HG03135 (cell line): ENCODE data around the gene CTCF.

ENCODE experiments used
- ATAC-seq: cut with Tn5 transposase; IDR thresholded peaks from one replicate; pipeline ENCODE4 v1.9.1; 2021; ENCODE audit warnings: mild to moderate bottlenecking, moderate library complexity; ENCODE audit not compliant: unreplicated experiment

Gene CTCF

DNA sequence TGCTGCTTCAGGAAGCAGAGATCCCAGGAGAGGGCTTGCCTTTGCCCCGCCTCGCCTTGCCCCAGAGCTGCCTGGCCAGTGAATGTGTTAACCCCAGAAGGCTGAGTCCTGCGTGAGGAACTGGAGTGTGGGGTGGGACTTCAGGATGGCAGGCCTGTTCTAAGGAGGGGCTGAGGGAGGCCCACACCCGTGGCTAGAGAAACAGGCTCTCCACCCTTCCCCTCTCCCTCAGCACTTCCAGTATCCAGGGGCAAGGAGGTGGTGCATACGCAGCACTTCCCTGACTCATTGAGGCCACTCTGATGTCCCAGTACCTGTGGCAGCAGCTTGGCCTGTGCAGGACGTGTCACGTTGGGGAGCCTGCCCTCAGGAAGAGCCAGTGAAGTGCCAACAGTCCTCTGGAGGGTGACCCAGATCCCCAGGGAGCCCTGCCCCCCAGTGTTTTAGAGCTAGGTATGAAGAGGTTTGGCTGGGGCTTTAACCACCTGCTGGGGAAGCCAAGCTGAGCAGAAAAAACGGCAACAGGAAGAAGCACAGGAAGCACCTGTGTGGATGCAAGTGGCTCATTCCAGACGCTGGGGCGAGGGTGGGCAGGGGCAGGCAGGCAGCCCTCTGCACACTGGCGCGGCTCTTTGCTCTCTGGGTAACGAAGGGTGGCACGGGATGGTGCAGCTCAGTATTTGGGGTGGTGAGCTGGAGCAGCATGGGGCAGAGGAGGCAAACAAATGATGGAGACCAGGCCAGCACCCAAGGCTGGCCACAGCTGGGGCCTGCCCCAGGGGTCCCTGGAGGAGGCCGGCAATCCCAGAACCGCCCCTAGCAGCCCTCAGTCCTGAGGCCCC, 14.7 kb upstream of the CTCF start:
- ATAC-seq = peak; percentile 47

DNA sequence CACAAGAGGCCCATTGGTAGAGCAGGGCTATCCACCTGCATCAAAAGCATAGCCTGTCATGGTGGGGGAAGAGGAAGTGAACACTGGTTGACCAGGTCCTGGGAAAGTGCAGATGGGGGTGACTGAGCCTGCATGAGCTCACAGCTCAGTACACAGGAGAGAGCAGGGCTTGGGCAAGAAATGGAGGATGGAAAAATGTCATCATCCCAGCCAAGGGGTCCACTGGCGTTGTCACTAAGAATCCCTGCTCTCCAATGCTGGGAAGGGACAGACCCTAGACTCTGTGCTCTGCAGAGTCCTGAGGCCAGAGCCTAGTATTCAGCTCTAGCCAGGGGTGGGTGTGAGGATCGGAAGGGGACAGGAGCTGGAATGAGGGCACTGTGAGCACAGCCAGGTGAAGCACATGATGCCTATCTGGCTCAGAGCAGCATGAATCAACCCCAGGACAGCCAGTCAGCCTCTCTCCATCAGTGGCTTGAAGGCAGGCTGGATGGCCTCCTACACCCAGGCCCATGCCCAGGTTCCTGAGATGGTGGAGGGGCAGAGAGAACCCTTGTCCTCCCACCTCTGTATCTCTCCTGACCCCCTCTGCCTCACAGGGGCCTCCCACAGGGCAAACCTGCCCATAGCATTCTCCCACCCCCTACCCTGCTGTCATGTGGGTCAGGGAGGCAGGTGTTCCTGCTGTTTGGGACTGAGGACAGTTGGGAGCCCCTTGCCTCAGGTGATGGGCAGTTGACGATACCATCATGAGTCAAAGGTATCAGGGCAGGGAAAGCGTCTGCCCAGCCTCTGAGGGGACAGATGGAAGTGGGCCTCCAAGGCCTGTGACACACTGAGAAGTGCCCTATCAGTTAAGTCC, 13.8 kb upstream of the CTCF start:
- ATAC-seq = peak; percentile 34

DNA sequence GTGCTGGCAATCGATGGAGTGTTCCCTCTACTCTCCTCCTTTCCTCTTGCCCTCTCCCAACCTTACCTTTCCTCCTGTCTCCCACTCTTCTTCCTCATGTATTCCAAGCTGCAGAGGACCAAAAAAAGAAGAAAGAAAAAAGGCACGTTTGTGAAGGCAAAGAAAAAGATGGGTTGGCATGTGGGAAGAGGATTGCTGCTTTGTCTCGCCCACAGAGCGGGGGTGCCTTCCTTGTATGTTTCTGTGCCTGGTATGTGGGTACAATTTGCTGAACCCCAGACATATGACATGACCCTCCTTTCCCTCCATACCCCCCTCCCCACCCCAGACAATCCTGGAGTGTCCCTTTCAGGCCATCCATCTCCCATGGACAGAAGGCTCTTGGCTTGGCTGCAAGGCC, 13.1 kb upstream of the CTCF start:
- no peak for ATAC-seq

DNA sequence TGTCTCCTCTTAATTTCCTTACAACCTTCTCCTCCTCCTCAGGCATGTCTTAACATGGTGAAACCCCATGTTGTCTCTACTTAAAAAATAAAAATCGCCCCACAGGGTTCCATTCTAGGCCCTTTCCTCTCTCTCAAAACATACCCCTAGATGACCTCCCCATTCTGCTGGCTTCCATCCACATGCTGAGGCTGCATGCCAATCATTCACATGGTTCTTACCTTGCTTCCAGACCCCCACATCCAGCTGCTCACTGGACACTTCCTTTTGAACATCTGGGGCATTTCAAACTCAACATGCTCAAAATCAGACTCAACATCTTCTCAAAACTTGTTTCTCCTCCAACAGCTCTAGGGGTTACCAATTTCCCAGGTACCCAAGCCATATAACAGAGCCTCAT, 12.4 kb upstream of the CTCF start:
- no peak for ATAC-seq

DNA sequence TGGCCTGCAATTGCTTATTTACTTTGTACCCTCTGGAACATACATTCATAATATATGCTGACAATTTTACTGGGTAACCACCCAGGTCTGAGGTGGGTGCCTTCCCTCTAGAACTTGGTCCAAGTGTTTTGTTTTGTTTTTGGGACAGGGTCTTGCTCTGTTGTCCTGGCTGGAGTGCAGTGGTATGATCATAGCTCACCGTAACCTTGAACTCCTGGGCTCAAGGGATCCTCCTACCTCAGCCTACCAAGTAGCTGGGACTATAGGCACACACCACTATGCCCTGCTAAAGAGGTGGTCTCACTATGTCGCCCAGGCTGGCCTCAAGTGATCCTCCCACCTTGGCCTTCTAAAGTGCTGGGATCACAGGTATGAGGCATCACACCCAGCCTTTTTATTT, 11.2 kb upstream of the CTCF start:
- ATAC-seq = no peak

DNA sequence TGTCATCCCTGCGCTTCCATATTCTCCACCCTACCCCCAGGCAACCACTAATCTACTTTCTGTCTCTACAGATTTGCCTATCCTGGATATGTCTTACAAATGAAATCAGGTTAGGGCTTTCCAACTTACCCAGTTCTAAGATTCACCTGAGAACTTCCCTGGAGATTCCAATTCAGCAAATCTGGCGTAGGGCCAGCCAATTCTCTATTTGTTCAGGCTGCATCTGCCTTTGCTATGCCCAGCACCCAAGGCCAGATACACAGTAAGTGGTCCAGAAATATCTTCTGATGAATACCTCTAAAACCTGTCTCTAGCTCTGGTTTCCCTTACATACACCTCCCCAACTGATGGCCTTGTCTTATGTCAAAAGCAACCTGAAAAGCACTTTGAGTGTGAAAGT, 10.4 kb upstream of the CTCF start:
- no peak for ATAC-seq

DNA sequence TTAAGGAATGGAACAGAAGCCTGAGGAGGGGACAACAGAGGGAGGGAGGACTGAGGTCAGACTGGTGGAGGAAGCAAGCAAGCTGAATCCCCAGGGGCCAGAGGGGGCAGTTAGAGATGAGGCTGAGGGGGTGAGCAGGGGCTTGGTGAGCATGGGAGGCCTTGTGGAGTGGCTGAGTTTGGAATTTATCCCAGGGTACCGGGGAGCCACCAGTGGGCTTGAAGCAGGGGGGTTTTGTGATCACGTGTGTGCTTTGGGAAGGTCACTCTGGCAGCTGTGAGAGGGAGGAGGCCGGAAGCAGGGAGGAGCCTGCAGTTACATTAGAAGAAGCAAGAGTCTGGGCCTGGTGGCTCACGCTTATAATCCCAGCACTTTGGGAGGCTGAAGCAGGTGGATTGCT, 9.8 kb upstream of the CTCF start:
- no peak for ATAC-seq

DNA sequence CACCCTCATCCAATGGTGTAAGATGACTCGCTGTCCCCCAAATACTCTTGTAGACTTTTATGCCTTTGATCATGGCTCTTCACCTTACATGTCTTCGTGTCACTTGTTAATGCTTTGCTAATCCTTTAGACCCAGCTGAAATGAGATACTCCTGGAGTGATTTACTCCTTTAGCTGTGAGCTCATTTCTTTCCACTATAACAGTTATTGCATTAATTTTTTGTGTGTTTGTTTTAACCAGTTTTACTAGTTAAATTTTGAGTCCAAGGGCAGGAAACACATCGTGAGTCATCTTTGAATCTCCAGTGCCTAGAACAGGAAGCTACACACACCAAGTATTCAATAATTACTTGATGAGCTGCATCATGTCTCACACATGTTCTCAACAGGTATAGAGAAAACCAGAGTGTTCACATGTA, 6.5 kb upstream of the CTCF start:
- no peak for ATAC-seq

DNA sequence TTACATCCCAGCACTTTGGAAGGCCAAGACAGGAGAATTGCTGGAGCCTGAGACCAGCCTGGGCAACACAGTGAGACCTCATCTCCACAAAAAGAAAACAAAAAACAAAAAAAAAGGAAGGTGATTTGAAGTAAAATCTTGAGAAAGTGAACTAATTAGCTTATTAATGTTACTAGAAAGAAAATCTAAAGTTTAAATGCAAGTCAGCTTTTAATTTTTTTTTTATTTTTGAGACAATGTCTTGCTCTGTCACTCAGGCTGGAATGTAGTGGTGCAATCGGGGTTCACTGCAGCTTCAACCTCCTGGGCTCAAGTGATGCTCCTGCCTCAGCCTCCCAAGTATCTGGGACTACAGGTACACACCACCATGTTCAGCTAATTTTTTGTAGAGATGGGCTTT, 3.5 kb upstream of the CTCF start:
- ATAC-seq = no peak

DNA sequence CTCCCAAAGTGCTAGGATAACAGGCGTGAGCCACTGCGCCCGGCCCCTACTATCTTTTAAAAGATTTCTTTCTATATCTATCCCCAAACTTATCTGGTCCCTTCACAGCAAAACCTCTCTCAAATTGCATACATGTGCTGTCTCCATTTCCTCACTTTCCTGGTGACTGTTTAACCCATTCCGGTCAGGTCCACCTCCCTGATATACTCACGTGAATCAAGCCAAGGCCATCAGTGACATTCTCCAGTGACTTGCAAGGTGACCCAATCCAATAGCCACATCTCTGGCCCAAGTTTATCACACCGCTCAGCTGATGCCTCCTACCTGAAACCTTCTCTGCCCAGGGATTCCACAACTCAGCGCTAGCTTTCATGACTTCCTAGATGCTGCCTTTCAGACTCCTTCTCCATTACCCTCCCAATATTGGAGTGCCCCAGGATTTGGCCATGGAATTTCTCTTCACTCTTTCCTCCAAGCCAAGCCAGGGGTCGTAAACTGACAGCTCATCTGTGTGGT, 1.4 kb upstream of the CTCF start:
- no peak for ATAC-seq

DNA sequence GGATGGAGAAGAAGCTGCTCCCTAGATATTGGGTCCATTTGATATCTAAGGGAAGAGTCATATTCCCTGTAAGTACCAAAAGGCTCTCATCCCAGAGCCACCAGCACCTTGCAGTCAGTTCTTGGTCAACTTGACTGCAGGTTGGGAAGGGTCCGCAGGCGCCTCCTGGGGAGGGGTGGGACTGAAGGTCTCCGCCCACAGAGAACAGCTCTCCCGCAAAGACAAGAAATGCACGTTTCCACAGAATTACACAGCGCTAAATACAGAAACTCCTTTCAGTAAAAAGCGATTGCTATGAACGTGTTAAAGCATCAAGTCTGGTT, 864 bp upstream of the CTCF start:
- no peak for ATAC-seq

DNA sequence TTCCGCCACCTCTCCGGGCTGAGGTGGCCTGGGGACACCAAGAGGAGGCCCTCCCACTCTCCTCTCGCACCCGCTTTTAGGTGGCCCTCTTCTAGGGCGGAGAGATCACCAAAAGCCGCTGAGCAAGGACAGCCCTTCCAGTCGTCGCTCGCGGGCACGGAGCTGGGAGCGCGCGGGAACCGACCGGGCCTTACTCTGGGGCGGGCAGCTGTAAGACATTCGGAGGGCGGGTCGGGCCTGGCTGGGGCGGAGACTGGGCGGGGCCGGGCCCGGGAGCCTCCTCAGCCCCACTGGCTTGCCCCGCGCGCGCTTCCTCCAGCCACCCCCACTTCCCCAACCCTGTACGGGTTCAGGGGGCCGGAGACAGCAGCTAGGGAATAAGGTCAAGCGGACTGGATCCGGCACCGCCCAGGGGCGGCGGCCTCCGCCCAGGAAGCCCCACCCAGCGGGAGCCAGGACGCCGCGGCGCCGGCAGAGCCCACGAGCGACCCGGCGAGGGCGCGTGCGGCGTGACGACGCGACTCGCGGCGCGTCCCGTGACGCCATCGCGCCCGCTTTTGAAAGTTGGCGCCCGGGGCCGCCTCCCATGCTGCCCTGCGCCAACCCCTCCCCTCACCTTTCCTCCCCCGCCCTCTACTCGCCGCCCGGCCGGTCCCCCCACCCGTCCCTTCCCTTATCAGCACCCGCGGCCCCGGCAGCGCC, 351 bp upstream of the CTCF start:
- peak; percentile 78 for ATAC-seq

DNA sequence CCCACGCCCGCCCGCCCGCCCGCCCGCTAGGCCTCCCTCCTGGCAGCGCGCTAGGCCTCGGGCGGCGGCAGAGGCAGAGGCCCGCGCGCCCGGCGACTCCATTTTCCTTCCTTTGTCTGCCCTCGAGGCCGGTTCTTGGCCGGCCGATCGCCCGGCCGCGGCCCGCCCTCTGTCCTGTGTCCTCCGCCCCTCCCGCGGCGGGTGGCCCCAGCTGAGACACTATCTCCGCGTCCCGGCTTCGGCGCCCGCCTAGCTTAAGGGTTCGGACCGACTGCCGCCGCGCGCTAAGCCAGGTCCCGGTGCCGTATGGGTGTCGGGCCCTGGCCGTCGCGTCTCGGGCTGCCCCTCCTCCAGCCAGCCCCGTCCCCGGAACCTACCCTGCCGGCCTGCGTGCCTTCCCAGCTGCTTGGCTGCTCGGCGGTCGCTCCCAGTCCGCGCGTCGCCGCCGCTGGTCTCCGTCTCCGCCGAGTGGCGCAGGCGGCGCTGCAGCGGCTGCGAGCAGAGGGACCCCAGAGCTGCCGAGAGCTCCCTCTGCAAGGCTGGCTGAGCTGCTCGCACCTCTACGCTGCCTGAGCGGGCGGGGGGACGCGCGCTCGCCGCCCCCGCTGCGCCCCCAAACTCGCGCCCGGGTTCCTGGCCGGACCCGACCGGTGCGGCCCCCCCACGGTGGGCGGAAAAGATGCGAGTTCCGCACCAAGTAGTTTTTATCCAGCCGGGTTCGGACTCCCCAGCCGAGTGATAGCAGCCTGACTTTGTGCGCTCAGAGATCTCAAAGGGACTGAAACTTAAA, 787 bp downstream of the CTCF start:
- peak; percentile 14 for ATAC-seq

DNA sequence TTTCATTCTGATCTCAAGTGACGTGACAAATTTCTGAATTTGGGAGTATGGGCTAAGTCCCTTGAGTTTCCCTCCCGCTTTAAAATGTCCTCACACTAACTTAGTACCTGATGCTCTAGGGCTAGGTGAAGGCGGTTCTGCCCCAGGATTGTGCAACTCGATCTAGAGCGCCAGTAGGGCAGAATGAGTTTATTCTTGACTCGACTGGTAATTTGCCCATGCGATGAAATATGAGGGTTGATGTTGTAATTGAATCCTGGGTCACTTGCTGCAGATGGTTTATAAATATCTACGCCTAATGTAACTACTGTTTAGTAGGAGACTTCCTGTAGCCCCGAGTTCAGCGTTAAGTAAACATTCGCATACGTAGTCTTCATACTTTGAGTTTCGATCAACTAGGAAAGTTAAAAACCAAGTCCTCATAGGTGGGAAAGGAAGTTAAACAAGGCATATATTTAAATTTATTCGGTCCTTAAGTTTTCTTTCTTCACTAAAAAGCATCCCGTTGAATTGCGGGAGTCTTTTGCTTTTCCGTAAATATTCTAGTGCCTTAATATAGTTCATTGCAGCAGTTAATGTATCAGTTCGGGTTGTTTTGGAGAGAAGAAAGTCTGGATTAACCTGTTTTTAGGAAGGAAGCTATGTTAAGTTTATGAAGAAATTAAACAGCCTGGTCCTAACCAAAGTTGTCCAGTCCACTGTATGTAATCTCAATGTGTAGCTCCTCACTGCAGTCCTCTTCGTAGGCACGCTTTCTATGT, 1.6 kb downstream of the CTCF start:
- no peak for ATAC-seq

DNA sequence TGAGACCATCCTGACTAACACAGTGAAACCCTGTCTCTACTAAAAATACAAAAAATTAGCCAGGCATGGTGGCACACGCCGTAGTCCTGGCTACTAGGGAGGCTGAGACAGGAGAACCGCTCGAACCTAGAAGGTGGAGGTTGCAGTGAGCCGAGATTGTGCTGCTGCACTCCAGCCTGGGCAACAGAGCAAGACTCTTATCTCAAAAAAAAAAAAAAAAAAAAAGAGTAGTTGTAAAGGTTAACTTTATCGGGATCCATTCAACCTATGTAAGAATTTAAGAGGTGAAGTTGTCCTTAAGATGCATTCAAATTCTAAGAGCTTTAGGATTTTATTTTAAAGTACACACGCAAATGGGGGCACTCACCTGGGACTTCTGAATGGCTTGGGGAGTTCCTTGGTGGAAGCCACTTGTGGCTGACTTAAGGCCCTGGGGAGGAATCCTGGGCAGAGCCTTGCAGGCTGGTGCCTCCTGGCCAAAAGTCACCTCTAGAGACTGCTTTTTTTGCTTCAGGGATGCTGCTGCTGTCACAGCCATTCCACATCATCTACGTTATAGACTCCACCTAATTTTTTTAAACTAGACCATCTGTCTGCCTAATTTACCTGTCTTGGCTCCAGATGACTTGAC, 3.3 kb downstream of the CTCF start:
- no peak for ATAC-seq

DNA sequence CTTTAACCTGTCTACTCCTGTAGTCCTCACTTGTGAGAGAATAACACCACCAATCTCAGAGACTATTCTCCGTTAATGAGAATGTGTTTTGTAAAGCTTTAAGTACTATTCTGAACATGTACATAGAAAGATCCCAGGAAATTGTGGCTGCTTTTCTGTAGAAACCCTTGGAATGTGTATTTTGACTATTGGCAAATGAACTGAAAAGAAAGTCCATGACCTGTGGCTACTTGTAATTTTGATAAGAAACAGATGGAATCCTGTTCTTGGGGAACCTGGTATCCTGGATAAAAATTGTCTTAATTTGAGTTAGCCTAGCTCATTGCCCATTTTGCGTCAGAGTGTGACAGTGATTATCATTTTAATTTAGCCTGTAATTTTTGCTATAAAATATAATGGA, 9.1 kb downstream of the CTCF start:
- no peak for ATAC-seq

DNA sequence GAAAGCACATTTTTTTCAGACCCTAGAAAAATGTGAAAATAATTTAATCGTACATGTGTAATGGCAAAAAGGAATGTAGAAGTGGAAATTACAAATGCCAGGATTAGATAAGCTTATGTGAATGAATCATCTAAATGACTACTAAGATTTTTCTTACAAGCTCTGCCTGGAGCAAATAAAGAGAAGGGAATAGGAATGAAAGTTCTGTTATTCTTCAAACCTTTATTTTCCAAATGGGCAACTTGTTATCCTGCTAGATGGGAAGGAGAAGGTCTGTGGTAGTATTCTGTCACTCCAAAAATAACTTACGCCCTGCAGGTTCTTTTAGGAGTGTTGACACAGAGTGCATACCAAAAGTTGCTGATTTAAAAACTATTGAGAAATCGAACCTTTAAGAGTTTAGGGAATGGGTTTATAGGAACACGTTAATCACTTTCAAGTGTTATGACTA, 9.7 kb downstream of the CTCF start:
- ATAC-seq = no peak

DNA sequence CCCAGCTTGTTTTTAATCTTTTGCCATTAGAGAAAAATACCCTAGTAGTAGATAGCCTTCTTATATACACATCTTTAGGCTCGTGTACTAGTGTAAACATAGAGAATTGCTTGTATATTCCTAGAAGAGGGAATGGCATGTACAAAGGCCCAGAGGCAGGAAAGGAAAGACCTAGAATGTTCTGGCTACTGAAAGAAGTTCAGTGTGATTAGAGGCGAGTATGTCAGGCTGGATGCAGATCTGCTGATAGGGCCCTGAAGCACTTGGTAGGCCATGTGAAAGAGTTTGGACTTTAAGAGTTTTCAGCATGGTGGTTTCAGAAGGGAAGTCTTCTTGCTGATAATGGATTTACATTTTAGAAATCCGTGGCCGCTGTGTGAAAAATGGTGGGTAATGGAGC, 17.4 kb downstream of the CTCF start:
- ATAC-seq = no peak

DNA sequence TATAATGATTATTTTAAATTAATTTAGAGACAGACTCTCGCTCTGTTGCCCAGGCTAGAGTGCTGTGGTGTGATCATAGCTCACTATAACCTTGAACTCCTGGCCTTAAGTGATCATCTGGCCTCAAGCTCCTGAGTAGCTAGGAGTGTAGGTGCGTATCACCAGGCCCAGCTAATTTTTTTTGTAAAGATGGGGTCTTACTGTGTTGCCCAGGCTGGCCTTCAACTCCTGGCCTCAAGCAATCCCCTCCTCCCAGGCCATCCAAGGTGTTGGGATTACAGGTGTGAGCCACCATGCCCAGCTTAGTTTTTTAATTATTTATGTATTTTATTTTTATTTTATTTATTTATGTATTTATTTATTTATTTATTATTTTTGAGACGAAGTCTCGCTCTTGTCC, 17.9 kb downstream of the CTCF start:
- ATAC-seq = no peak
